HepG2 (cell line): ENCODE measurements around the gene FHIT.

Experiments
- BRF2 ChIP-seq: sonication (generic); formaldehyde crosslinking; IDR thresholded peaks from 2 replicates; pipeline ENCODE4 v1.8.1; 2022; ENCODE audit warnings: mild to moderate bottlenecking, missing genetic modification reagents
- CTCF ChIP-seq: sonication (generic); formaldehyde crosslinking; IDR thresholded peaks from 2 replicates; pipeline ENCODE4 v1.5.0; 2020; ENCODE audit warnings: mild to moderate bottlenecking, missing genetic modification reagents, moderate library complexity
- EP300 ChIP-seq, 3 experiments: sonication (generic) in 1 of 3; formaldehyde crosslinking in 1 of 3; IDR thresholded peaks; 2 replicates each; pipeline versions ENCODE4 v1.5.1 to v1.6.1; 2011 to 2020; ENCODE audit warnings: low read depth in 2 of 3, low read length in 2 of 3, borderline replicate concordance in 1 of 3, improper control_type of control experiment in 1 of 3, mild to moderate bottlenecking in 1 of 3, missing genetic modification reagents in 1 of 3, moderate library complexity in 1 of 3
- FOXK1 ChIP-seq: sonication (generic); formaldehyde crosslinking; IDR thresholded peaks from 2 replicates; pipeline ENCODE4 v1.4.0; 2020; ENCODE audit warnings: low read depth, missing genetic modification reagents, borderline replicate concordance
- POLR2AphosphoS2 ChIP-seq: IDR thresholded peaks from 2 replicates; pipeline ENCODE4 v1.6.1; 2011; ENCODE audit warnings: low read depth, low read length, improper control_type of control experiment
- POLR2AphosphoS5 ChIP-seq: IDR thresholded peaks from 2 replicates; pipeline ENCODE4 v1.6.1; 2012; ENCODE audit warnings: low read depth, low read length
- SNRNP70 ChIP-seq: fragments of 200-400 bp; formaldehyde crosslinking; IDR thresholded peaks from 2 replicates; pipeline ENCODE4 v1.6.1; 2017; ENCODE audit warnings: mild to moderate bottlenecking, low read depth, low read length, moderate library complexity
- SP2 ChIP-seq: sonication (generic); formaldehyde crosslinking; IDR thresholded peaks from 2 replicates; pipeline ENCODE4 v1.5.1; 2020; ENCODE audit warnings: mild to moderate bottlenecking, missing genetic modification reagents
- TCF12 ChIP-seq, 2 experiments: fragments of 450-650 bp in 1 of 2; sonication (generic) in 1 of 2; formaldehyde crosslinking in 1 of 2; IDR thresholded peaks; 2 replicates each; pipeline versions ENCODE4 v1.6.1 to v1.8.0; 2017 to 2022; ENCODE audit warnings: antibody characterized with exemption in 1 of 2, mild to moderate bottlenecking in 1 of 2, missing genetic modification reagents in 1 of 2, moderate library complexity in 1 of 2
- ZBTB7A ChIP-seq: sonication (generic); formaldehyde crosslinking; IDR thresholded peaks from 2 replicates; pipeline ENCODE4 v1.8.0; 2022; ENCODE audit warnings: mild to moderate bottlenecking, missing genetic modification reagents
- ZNF781 ChIP-seq: sonication (generic); formaldehyde crosslinking; IDR thresholded peaks from 2 replicates; pipeline ENCODE4 v1.5.1; 2020; ENCODE audit warnings: borderline replicate concordance, mild to moderate bottlenecking, missing genetic modification reagents; ENCODE audit errors: not compliant biosample characterization

- TF ChIP-seq EP300 (IDR thresholded peaks at IDR 0.05; ENCODE audit: low read depth in 2 of 2, low read length in 2 of 2), result no peak
- TF ChIP-seq EP300 (CRISPR knock-in tag; IDR thresholded peaks at IDR 0.05; ENCODE audit: borderline replicate concordance), result no peak
- no peak for TF ChIP-seq POLR2AphosphoS2
- no peak for TF ChIP-seq SNRNP70
- TF ChIP-seq CTCF, result no peak
- no peak for TF ChIP-seq SP2
- TF ChIP-seq TCF12 (IDR thresholded peaks at IDR 0.05), result no peak
- no peak for TF ChIP-seq TCF12 (CRISPR knock-in tag; IDR thresholded peaks at IDR 0.05)
- TF ChIP-seq ZNF781, result no peak
- TF ChIP-seq FOXK1 (CRISPR knock-in tag), result no peak
- no peak for TF ChIP-seq POLR2AphosphoS5
- no peak for TF ChIP-seq BRF2
- TF ChIP-seq ZBTB7A (CRISPR knock-in tag), result no peak
Measured at GRCh38 chr3:59927056-59927455, 1324.2 kb downstream of the FHIT start.
